Vagina (tissue), 2 donors: ENCODE measurements around the gene ZSWIM2.

Experiments used
- POLR2A ChIP-seq, 2 donors: fragments of 450-650 bp; IDR thresholded peaks; one replicate each; pipeline ENCODE4 v1.6.1; 2017; ENCODE audit warnings: antibody characterized with exemption in 2 of 2, mild to moderate bottlenecking in 2 of 2, moderate library complexity in 2 of 2
- POLR2AphosphoS5 ChIP-seq, 2 donors: sonication (generic); formaldehyde crosslinking; IDR thresholded peaks; one replicate each; pipeline ENCODE4 v1.9.0; 2017; ENCODE audit warnings: antibody characterized with exemption in 2 of 2, mild to moderate bottlenecking in 2 of 2, low read depth in 1 of 2; ENCODE audit not compliant: insufficient read depth in 1 of 2

DNA sequence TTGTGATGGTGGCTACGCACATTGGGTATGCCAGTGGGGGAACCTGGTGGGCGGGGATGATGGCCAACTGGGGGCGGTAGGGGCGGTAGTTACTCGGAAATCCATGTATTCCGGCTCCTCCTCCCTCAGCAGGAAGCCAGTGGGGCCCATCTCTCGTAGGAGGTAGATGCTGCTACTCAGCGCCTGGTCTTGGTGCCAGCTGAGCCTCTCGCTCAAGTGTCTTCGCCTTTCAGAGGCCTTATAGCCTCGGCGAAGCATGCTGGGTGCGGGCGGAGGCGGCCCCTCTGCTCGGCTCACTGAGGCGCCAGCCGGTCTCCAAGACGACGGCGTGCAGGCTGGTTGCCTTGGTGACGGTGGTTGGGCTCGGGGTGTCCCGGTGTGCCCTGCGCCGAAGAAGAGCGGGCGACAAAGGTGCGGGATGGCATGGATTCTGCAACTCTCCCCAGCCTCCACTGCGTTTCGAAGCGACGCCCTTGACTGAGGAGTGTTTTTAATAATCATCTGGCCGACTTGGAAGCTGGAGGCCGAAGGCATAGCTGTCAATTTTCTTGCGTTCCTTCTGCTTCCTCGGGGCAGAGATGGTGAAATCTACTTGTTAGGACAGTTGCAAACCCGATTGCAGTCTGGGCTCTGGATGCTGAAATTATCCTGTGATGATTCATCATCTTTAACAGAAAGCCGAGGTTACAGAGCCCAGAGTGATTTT, at the start of gene ZSWIM2:
- TF ChIP-seq POLR2A (IDR thresholded peaks at IDR 0.05): no peak
- TF ChIP-seq POLR2AphosphoS5 (IDR thresholded peaks at IDR 0.05; ENCODE audit: insufficient read depth in 1 of 2, low read depth in 1 of 2): no peak
